ENCODE results near the gene ATP5F1D. TPM values are rescaled to one million over a fixed set of nuclear protein-coding genes. Genes with fewer than 3 reads are reported as not detected.

ATP5F1D gene
- total and polyA plus RNA-seq, 9 donors, result 1.3 to 218 (median 138) TPM

- DNase-seq, result no peak
- Histone ChIP-seq H3K4me1 (ENCODE audit: insufficient read depth) (no peaks in the 10 kb centered on the region), H3K27me3 (peaks cover 9% of the 10 kb centered on the region), H3K36me3 (no peaks in the 10 kb centered on the region), H3K4me3 (no peak overlapping the region), H3K9me3 (no peaks in the 10 kb centered on the region), H3K27ac (no peak overlapping the region)
- 82 to 87% (median 82%) methylated on average over 37 to 41 of the region's 41 CpGs for WGBS, 3 donors
- intact Hi-C loops (cut with DNase I), result loop anchor here in 3 of 4 donors (10.0 kb wide), 2 partner anchors 46 to 156 kb away; no protein-coding TSS in a partner anchor
- TF ChIP-seq EP300 (IDR thresholded peaks at IDR 0.05) (no peak), POLR2A (IDR thresholded peaks at IDR 0.05) (no peak)
- TF ChIP-seq, protein P1, sequence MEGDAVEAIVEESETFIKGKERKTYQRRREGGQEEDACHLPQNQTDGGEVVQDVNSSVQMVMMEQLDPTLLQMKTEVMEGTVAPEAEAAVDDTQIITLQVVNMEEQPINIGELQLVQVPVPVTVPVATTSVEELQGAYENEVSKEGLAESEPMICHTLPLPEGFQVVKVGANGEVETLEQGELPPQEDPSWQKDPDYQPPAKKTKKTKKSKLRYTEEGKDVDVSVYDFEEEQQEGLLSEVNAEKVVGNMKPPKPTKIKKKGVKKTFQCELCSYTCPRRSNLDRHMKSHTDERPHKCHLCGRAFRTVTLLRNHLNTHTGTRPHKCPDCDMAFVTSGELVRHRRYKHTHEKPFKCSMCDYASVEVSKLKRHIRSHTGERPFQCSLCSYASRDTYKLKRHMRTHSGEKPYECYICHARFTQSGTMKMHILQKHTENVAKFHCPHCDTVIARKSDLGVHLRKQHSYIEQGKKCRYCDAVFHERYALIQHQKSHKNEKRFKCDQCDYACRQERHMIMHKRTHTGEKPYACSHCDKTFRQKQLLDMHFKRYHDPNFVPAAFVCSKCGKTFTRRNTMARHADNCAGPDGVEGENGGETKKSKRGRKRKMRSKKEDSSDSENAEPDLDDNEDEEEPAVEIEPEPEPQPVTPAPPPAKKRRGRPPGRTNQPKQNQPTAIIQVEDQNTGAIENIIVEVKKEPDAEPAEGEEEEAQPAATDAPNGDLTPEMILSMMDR (IDR thresholded peaks at IDR 0.05), result no peak
Observed at GRCh38 chr19:1288833-1289685, 47.5 kb downstream of the ATP5F1D start.

GRCh38 chr19:1289686-1290025 is 48.1 kb downstream of the ATP5F1D start:
- Histone ChIP-seq H3K4me3 (no peak overlapping the region), H3K27ac (no peak overlapping the region), H3K36me3 (no peaks in the 10 kb centered on the region), H3K27me3 (peaks cover 9% of the 10 kb centered on the region), H3K4me1 (ENCODE audit: insufficient read depth) (no peaks in the 10 kb centered on the region), H3K9me3 (no peaks in the 10 kb centered on the region)
- intact Hi-C loops (cut with DNase I), result loop anchor here in 3 of 4 donors (10.0 kb wide), 2 partner anchors 45 to 155 kb away; no protein-coding TSS in a partner anchor
- TF ChIP-seq, protein P1 (IDR thresholded peaks at IDR 0.05), result no peak
- TF ChIP-seq POLR2A (IDR thresholded peaks at IDR 0.05) (no peak), EP300 (IDR thresholded peaks at IDR 0.05) (no peak)
- DNase-seq, result no peak
- 69 to 78% (median 70%) methylated on average over 19 of the region's 19 CpGs for WGBS, 3 donors

DNA sequence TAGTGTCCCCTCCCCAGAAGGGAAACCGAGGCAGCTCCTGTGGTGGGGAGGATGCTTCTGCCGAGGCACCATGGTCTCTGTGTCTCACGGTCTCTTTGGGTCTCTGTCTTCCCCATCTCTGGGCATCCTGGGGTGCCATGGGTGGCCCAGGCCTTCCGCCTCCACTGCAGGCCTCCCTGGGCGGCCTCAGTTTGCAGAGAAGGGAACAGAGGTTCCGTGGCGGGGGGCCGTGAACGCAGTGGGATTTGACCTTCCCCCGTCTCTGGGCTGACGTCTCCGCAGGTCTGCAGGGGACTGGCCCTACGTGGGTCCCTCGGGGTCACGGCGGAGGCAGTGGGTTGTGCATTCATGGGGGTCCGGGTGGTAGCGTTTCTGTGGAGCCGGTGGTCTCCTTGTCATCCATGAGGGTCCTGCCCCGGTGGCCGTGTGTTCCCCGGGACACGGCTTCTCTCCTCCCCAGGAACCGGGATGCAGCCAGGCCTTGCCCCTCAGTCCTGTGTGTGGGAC is 48.7 kb downstream of the ATP5F1D start:
- Histone ChIP-seq H3K9me3 (no peaks in the 10 kb centered on the region), H3K36me3 (no peaks in the 10 kb centered on the region), H3K4me3 (no peak overlapping the region), H3K27ac (no peak overlapping the region), H3K4me1 (ENCODE audit: insufficient read depth) (no peaks in the 10 kb centered on the region), H3K27me3 (peaks cover 9% of the 10 kb centered on the region)
- no peak for DNase-seq
- 83 to 85% (median 84%) methylated on average over 23 to 24 of the region's 24 CpGs for WGBS, 3 donors
- TF ChIP-seq, protein P1 (IDR thresholded peaks at IDR 0.05), result no peak
- TF ChIP-seq POLR2A (IDR thresholded peaks at IDR 0.05) (no peak), EP300 (IDR thresholded peaks at IDR 0.05) (no peak)
- intact Hi-C loops (cut with DNase I), result no loop called here

GRCh38 chr19:1290703-1291651 is 49.4 kb downstream of the ATP5F1D start:
- H3K4me3 ChIP-seq, result no peak overlapping the region
- TF ChIP-seq EP300 (IDR thresholded peaks at IDR 0.05) (no peak), POLR2A (IDR thresholded peaks at IDR 0.05) (no peak)
- TF ChIP-seq, protein P1 (IDR thresholded peaks at IDR 0.05), result no peak
- WGBS, 3 donors, result 57 to 66% (median 64%) methylated on average over 34 to 40 of the region's 40 CpGs
- H3K36me3 ChIP-seq, result no peaks in the 10 kb centered on the region
- H3K27ac ChIP-seq, result no peak overlapping the region
- intact Hi-C loops (cut with DNase I), result no loop called here
- no peaks in the 10 kb centered on the region for H3K9me3 ChIP-seq
- no peak for DNase-seq
- H3K27me3 ChIP-seq, result peaks cover 12% of the 10 kb centered on the region
- no peaks in the 10 kb centered on the region for H3K4me1 ChIP-seq (ENCODE audit: insufficient read depth)
